Neural progenitor cell (in vitro differentiated cells): Measurements from ENCODE around the gene TMEM229B. TPM values are rescaled to one million over a fixed set of nuclear protein-coding genes. Genes with fewer than 3 reads are reported as not detected.

Source experiments
- DNase-seq: peaks from one replicate; pipeline ENCODE4 v3.0.0-alpha.2; 2016; ENCODE audit warnings: low spot score
- H2AFZ ChIP-seq: fragments of 200-600 bp; sonication (generic); replicated peaks from 2 replicates; pipeline ENCODE4 v1.6.1; 2016; ENCODE audit warnings: antibody characterized with exemption
- H3F3A ChIP-seq: fragments of 200-600 bp; sonication (generic); 2 replicates; pipeline ENCODE4 v1.6.1; 2016; ENCODE audit warnings: antibody characterized with exemption, low read depth
- H3K27ac ChIP-seq: fragments of 200-600 bp; sonication (generic); 2 replicates; pipeline ENCODE4 v1.5.1; 2016; ENCODE audit warnings: mild to moderate bottlenecking
- H3K27me3 ChIP-seq: fragments of 200-600 bp; sonication (generic); 2 replicates; pipeline ENCODE4 v1.6.1; 2016; ENCODE audit warnings: mild to moderate bottlenecking, moderate library complexity
- H3K36me3 ChIP-seq: fragments of 200-600 bp; sonication (generic); 2 replicates; pipeline ENCODE4 v1.5.1; 2016
- H3K4me1 ChIP-seq: fragments of 200-600 bp; sonication (generic); 2 replicates; pipeline ENCODE4 v1.6.1; 2016; ENCODE audit warnings: mixed run types
- H3K4me2 ChIP-seq: fragments of 200-600 bp; sonication (generic); 2 replicates; pipeline ENCODE4 v1.6.1; 2016
- H3K4me3 ChIP-seq: fragments of 200-600 bp; sonication (generic); 2 replicates; pipeline ENCODE4 v1.5.1; 2016
- H3K79me2 ChIP-seq: fragments of 200-600 bp; sonication (generic); 2 replicates; pipeline ENCODE4 v1.6.1; 2016; ENCODE audit warnings: low read depth
- H3K9ac ChIP-seq: fragments of 200-600 bp; sonication (generic); 2 replicates; pipeline ENCODE4 v1.6.1; 2016
- H3K9me3 ChIP-seq: fragments of 200-600 bp; sonication (generic); 2 replicates; pipeline ENCODE4 v1.5.1; 2016; ENCODE audit warnings: low read depth
- H4K20me1 ChIP-seq: fragments of 200-600 bp; sonication (generic); 2 replicates; pipeline ENCODE4 v1.6.1; 2016; ENCODE audit warnings: low read depth
- H3K27ac Mint-ChIP-seq: 3 replicates; pipeline ENCODE4 v1.8.0; 2021; ENCODE audit warnings: mixed read lengths
- H3K27me3 Mint-ChIP-seq: 2 replicates; pipeline ENCODE4 v1.8.0; 2022; ENCODE audit warnings: low read depth, mild to moderate bottlenecking, inconsistent platforms, moderate library complexity, mixed read lengths; ENCODE audit not compliant: insufficient read depth
- H3K36me3 Mint-ChIP-seq: 3 replicates; pipeline ENCODE4 v1.8.0; 2021; ENCODE audit warnings: mixed read lengths
- H3K4me1 Mint-ChIP-seq: 3 replicates; pipeline ENCODE4 v1.8.0; 2021; ENCODE audit warnings: mixed read lengths
- H3K4me3 Mint-ChIP-seq: 3 replicates; pipeline ENCODE4 v1.8.0; 2021; ENCODE audit warnings: mild to moderate bottlenecking, moderate library complexity, mixed read lengths
- H3K9me3 Mint-ChIP-seq: 3 replicates; pipeline ENCODE4 v1.8.0; 2020; ENCODE audit warnings: mixed read lengths
- EZH2 ChIP-seq: fragments of 200-600 bp; sonication (generic); IDR thresholded peaks from 2 replicates; pipeline ENCODE4 v1.6.1; 2017; ENCODE audit warnings: antibody characterized with exemption, mild to moderate bottlenecking, moderate library complexity
- EZH2phosphoT487 ChIP-seq: fragments of 200-600 bp; sonication (generic); IDR thresholded peaks from 2 replicates; pipeline ENCODE4 v1.6.1; 2017; ENCODE audit warnings: antibody characterized with exemption
- total RNA-seq: library from RNA; depleted of rRNA; stranded (reverse); fragments of >200 nt; gene quantifications from 2 replicates; pipeline ENCODE4 v1.2.3, GENCODE V29; 2015; ENCODE audit warnings: low replicate concordance
- TF ChIP-seq, protein P1 (sequence below): fragments of 200-600 bp; sonication (generic); IDR thresholded peaks from 2 replicates; pipeline ENCODE4 v1.5.1; 2017; ENCODE audit warnings: antibody characterized with exemption, mild to moderate bottlenecking

TMEM229B gene
- total RNA-seq, 1 donor from 2014 or later: not detected

DNA sequence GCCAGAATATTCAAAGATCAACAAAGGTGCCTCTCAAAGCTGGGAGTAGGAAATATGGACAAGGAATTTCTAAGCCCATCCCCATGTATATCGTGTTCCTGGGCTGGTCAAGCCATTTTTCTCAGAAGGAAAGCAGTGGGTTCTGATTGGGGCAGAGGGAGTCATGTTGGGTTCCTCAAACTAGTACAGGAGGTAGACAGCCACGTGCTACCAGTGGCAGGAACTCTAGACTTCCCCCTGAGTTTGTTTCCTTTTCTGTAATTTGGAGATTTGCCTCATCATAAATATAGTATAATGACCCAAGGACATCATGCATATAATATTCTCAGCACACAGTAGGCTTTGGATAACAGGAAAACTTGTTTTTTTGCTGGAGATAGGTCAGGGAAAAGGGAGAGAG, 28.2 kb upstream of the TMEM229B start:
- H3K36me3 ChIP-seq: no peaks in the 10 kb centered on the region
- no peak overlapping the region for H2AFZ ChIP-seq
- H3K4me2 ChIP-seq: no peak overlapping the region
- H3K4me3 ChIP-seq: no peak overlapping the region
- no peaks in the 10 kb centered on the region for H3K4me1 Mint-ChIP-seq
- peaks cover 96% of the 10 kb centered on the region for H3K27me3 ChIP-seq
- no peak overlapping the region for H3K27ac ChIP-seq
- no peaks in the 10 kb centered on the region for H4K20me1 ChIP-seq
- H3K36me3 Mint-ChIP-seq: no peaks in the 10 kb centered on the region
- peaks cover 22% of the 10 kb centered on the region for H3F3A ChIP-seq
- no peaks in the 10 kb centered on the region for H3K79me2 ChIP-seq
- TF ChIP-seq EZH2phosphoT487 (no peak), EZH2 (no peak)
- TF ChIP-seq, protein P1, sequence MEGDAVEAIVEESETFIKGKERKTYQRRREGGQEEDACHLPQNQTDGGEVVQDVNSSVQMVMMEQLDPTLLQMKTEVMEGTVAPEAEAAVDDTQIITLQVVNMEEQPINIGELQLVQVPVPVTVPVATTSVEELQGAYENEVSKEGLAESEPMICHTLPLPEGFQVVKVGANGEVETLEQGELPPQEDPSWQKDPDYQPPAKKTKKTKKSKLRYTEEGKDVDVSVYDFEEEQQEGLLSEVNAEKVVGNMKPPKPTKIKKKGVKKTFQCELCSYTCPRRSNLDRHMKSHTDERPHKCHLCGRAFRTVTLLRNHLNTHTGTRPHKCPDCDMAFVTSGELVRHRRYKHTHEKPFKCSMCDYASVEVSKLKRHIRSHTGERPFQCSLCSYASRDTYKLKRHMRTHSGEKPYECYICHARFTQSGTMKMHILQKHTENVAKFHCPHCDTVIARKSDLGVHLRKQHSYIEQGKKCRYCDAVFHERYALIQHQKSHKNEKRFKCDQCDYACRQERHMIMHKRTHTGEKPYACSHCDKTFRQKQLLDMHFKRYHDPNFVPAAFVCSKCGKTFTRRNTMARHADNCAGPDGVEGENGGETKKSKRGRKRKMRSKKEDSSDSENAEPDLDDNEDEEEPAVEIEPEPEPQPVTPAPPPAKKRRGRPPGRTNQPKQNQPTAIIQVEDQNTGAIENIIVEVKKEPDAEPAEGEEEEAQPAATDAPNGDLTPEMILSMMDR: no peak
- no peaks in the 10 kb centered on the region for H3K9me3 Mint-ChIP-seq
- no peak overlapping the region for H3K27ac Mint-ChIP-seq
- peaks cover 39% of the 10 kb centered on the region for H3K27me3 Mint-ChIP-seq
- H3K4me1 ChIP-seq: no peaks in the 10 kb centered on the region
- no peak overlapping the region for H3K9ac ChIP-seq
- H3K4me3 Mint-ChIP-seq: peak overlapping the region; percentile 77
- DNase-seq: no peak
- no peaks in the 10 kb centered on the region for H3K9me3 ChIP-seq

DNA sequence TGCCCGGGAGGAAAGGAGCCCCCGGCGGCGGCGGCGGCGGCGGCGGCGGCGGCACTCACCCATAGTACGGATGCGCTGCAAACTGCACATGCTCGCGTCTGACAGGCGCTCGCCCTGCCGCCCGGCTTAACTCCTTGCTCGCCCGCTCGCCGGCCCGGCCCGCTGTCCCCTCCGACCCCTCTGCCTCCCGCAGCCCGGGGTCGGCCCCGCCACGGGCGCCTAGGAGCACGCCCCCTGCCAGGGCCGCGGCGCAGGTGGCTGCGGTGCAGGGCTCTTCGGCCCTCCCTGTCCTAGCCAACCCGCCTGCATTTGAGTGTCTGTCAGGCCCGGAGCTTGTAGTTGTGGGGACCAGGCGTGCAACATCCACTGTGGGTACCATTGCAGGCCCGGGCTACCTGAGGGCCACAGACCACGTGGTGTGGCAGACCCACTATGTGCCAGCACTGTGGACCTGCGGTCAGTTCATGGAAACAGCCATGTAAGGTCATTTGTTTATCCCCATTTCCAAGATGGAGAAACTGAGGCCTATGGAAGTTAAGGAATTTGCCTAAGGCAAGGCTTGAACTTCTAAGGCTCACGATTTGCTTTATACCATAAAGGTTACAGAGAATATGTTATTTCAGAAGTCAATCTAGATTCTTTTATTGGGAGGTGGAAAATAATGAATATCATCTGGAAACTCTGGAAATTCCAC, 27.0 kb upstream of the TMEM229B start:
- peaks cover 10% of the 10 kb centered on the region for H3K4me1 Mint-ChIP-seq
- no peak for DNase-seq
- H3K4me3 Mint-ChIP-seq: peak overlapping the region; percentile 77
- H3K9me3 Mint-ChIP-seq: no peaks in the 10 kb centered on the region
- H3K36me3 Mint-ChIP-seq: no peaks in the 10 kb centered on the region
- no peaks in the 10 kb centered on the region for H3K36me3 ChIP-seq
- H3K9me3 ChIP-seq: no peaks in the 10 kb centered on the region
- no peaks in the 10 kb centered on the region for H4K20me1 ChIP-seq
- TF ChIP-seq, protein P1: peak; percentile 9
- TF ChIP-seq EZH2phosphoT487 (no peak), EZH2 (peak; percentile 64)
- peak overlapping the region; percentile 52 for H2AFZ ChIP-seq
- H3K4me2 ChIP-seq: peak overlapping the region; percentile 79
- H3K4me3 ChIP-seq: peak overlapping the region; percentile 63
- no peaks in the 10 kb centered on the region for H3K4me1 ChIP-seq
- no peak overlapping the region for H3K27ac ChIP-seq
- H3K27me3 ChIP-seq: peaks cover 97% of the 10 kb centered on the region
- H3K79me2 ChIP-seq: no peaks in the 10 kb centered on the region
- no peak overlapping the region for H3K27ac Mint-ChIP-seq
- peaks cover 39% of the 10 kb centered on the region for H3K27me3 Mint-ChIP-seq
- H3F3A ChIP-seq: peaks cover 22% of the 10 kb centered on the region
- H3K9ac ChIP-seq: no peak overlapping the region

DNA sequence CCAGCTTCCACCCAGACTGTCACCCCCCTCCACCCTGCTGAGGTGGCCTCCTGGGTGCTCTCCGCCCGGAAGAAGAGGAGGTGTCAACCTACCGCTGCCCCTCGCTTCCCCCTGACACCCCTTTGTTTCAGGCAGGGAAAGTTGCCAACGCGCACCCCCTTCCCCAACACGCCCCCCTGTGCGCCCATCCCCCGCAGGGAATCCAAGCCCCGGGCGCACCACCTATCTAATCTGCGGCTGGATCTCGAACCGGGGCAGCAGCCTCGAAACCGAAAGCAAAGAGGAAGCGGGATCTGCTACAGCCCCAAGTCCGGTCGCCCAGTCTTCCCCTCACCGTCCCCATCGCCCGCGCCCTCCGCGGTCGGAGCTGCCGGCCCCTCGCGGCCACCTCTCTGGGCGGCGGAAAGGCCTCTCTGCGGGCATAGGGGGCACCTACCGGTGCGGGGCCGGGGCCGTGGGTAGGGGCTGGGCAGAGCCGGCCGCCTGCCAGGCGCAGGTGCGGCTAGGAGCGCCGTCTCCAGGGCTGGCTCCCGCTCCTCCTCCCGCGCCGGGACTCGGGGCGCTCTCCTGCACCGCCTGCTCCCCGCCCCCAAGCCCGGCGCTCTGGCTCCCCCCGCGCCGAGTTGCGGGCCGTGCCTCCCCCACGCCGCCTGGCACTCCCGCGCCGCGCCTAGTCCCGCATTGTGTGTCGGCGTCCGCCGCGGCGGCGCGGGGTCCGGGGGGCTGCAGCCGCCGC, 26.3 kb upstream of the TMEM229B start:
- Mint-ChIP-seq H3K4me3 (peak overlapping the region; percentile 81), H3K4me1 (peaks cover 15% of the 10 kb centered on the region), H3K27ac (no peak overlapping the region), H3K9me3 (no peaks in the 10 kb centered on the region), H3K27me3 (peaks cover 39% of the 10 kb centered on the region), H3K36me3 (no peaks in the 10 kb centered on the region)
- Histone ChIP-seq H2AFZ (peak overlapping the region; percentile 52), H3F3A (peaks cover 22% of the 10 kb centered on the region), H3K36me3 (no peaks in the 10 kb centered on the region), H3K9ac (no peak overlapping the region), H3K4me3 (peak overlapping the region; percentile 63), H3K27ac (no peak overlapping the region), H3K4me2 (peak overlapping the region; percentile 79), H3K27me3 (peaks cover 90% of the 10 kb centered on the region), H3K79me2 (no peaks in the 10 kb centered on the region), H3K9me3 (no peaks in the 10 kb centered on the region), H3K4me1 (no peaks in the 10 kb centered on the region), H4K20me1 (no peaks in the 10 kb centered on the region)
- TF ChIP-seq EZH2 (peak; percentile 86), EZH2phosphoT487 (peak; percentile 66)
- TF ChIP-seq, protein P1: no peak
- peak; percentile 70 for DNase-seq
